GM12891 (cell line): ENCODE data around the gene UBAC1.

Source experiments
- POLR2A ChIP-seq: IDR thresholded peaks from 2 replicates; pipeline ENCODE4 v1.6.1; 2011; ENCODE audit warnings: low read depth, low read length, control low read depth
- POLR2AphosphoS5 ChIP-seq: IDR thresholded peaks from 2 replicates; pipeline ENCODE4 v1.6.1; 2011; ENCODE audit warnings: low read depth, low read length, control low read depth

DNA sequence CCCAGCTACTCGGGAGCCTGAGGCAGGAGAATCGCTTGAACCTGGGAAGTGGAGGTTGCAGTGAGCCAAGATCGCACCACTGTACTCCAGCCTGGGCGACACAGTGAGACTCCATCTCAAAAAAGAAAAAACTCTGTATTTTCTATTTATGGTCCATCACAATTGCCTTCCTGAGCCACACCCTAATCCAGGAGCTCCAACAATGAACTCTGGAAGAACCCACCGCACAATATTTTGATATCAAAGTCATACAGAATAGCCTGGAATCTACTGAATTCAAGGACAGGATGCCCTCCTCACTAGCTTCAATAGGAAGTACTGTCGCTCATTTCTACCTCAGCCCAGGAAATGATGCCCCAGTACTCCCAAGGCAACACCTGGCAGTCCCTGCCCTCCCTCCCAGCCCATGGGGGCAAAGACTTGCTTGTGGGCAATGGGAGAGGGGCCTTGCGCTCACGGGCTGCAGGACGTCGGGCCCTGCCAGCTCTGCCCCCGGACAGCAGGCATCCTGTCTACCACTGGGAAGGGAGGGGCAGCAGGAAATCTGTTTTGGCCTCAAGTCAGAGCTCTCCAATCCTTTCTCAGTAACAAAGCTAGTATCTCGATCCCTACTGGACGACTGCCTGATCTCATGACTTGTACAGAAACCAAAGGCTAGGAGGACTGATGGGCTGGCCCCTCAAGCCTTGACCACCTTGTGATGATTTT lies 19.7 kb downstream of the UBAC1 start:
- TF ChIP-seq POLR2AphosphoS5 (no peak), POLR2A (no peak)
